H1 (cell line): Measurements from ENCODE around the gene FXR2. TPM values are rescaled to one million over a fixed set of nuclear protein-coding genes. Genes with fewer than 3 reads are reported as not detected.

ENCODE experiments used
- CTCF ChIA-PET: fragments of 300-600 bp; sonication (Branson Sonifier 250); formaldehyde crosslinking; loops from one replicate; lab custom pipeline; 2021; ENCODE audit not compliant: partially characterized antibody; lab: Charles Lee
- POLR2A ChIA-PET: fragments of 300-600 bp; sonication (Branson Sonifier 250); formaldehyde crosslinking; loops from one replicate; lab custom pipeline; 2021; ENCODE audit warnings: inconsistent platforms; ENCODE audit not compliant: partially characterized antibody; lab: Charles Lee
- DNase-seq, 2 experiments: peaks; one replicate each; pipeline versions ENCODE4 v3.0.0 to v3.0.0-alpha.2; 2010 to 2022; ENCODE audit warnings: low spot score in 2 of 2, low read depth in 1 of 2, mixed read lengths in 1 of 2
- FAIRE-seq: peaks from 2 replicates; lab custom pipeline; 2011; peaks lifted over from hg19 to GRCh38; lab: Jason Lieb, UNC
- H2AFZ ChIP-seq: 2 replicates; pipeline ENCODE4 v1.8.1; 2012; ENCODE audit warnings: low read length, inconsistent platforms
- H2AK5ac ChIP-seq: 2 replicates; pipeline ENCODE4 v1.6.1; 2013; ENCODE audit warnings: low read depth, low read length
- H2BK120ac ChIP-seq: replicated peaks from 2 replicates; pipeline ENCODE3; 2013; ENCODE audit warnings: low read depth, low read length, inconsistent platforms
- H2BK12ac ChIP-seq: 2 replicates; pipeline ENCODE4 v1.6.1; 2013; ENCODE audit warnings: low read depth, low read length
- H2BK15ac ChIP-seq: 2 replicates; pipeline ENCODE4 v1.6.1; 2013; ENCODE audit warnings: low read length
- H2BK20ac ChIP-seq: 2 replicates; pipeline ENCODE4 v1.6.1; 2013; ENCODE audit warnings: low read length
- H2BK5ac ChIP-seq: 2 replicates; pipeline ENCODE4 v1.6.1; 2013; ENCODE audit warnings: low read depth, low read length
- H3K14ac ChIP-seq: 2 replicates; pipeline ENCODE4 v1.6.1; 2013; ENCODE audit warnings: inconsistent platforms; ENCODE audit not compliant: insufficient read length
- H3K18ac ChIP-seq: 2 replicates; pipeline ENCODE4 v1.6.1; 2013; ENCODE audit warnings: low read length; ENCODE audit errors: extremely low read depth
- H3K23ac ChIP-seq: 2 replicates; pipeline ENCODE4 v1.6.1; 2013; ENCODE audit warnings: inconsistent platforms; ENCODE audit not compliant: insufficient read length
- H3K23me2 ChIP-seq: 2 replicates; pipeline ENCODE4 v1.6.1; 2013; ENCODE audit warnings: low read depth, low read length
- H3K27ac ChIP-seq: 2 replicates; pipeline ENCODE4 v1.6.1; 2011; ENCODE audit warnings: low read depth, low read length, inconsistent platforms
- H3K27me3 ChIP-seq, 4 experiments: replicated peaks in 1 of 4; 1 replicate in 1 of 4; 2 replicates in 3 of 4; pipeline versions ENCODE4 v1.6.1 to v1.8.1; 2011 to 2013; ENCODE audit warnings: low read length in 3 of 4, mild to moderate bottlenecking in 3 of 4, inconsistent platforms in 2 of 4, mixed read lengths in 2 of 4, moderate library complexity in 1 of 4; ENCODE audit not compliant: control insufficient read depth in 3 of 4, insufficient read depth in 3 of 4; ENCODE audit errors: extremely low read depth in 1 of 4
- H3K36me3 ChIP-seq, 4 experiments: 2 replicates each; pipeline versions ENCODE4 v1.6.1 to v1.8.1; 2011 to 2013; ENCODE audit warnings: mild to moderate bottlenecking in 4 of 4, low read length in 3 of 4, moderate library complexity in 2 of 4, control low read depth in 1 of 4, inconsistent platforms in 1 of 4; ENCODE audit not compliant: insufficient read depth in 4 of 4, control insufficient read depth in 2 of 4
- H3K4ac ChIP-seq: replicated peaks from 2 replicates; pipeline ENCODE3; 2013; ENCODE audit warnings: low read length, low read depth, mixed read lengths, inconsistent platforms; ENCODE audit not compliant: insufficient read length
- H3K4me1 ChIP-seq, 4 experiments: replicated peaks in 1 of 4; 1 replicate in 1 of 4; 2 replicates in 3 of 4; pipeline versions ENCODE4 v1.6.1 to v1.8.1; 2011 to 2013; ENCODE audit warnings: low read length in 3 of 4, inconsistent platforms in 2 of 4, mixed read lengths in 1 of 4; ENCODE audit not compliant: insufficient read depth in 4 of 4, control insufficient read depth in 3 of 4
- H3K4me2 ChIP-seq, 2 experiments: 2 replicates each; pipeline versions ENCODE4 v1.6.1 to v1.8.1; 2011 to 2013; ENCODE audit warnings: low read depth in 2 of 2, low read length in 2 of 2, control low read depth in 1 of 2, inconsistent platforms in 1 of 2, mild to moderate bottlenecking in 1 of 2; ENCODE audit not compliant: insufficient read depth in 1 of 2
- H3K4me3 ChIP-seq, 4 experiments: fragments of 200-600, 300-600 bp in 1 of 4; sonication (generic), shearing (Covaris generic), sonication (Bioruptor Twin) in 1 of 4; 2 replicates each; pipeline versions ENCODE4 v1.5.1 to v1.8.1; 2011 to 2016; ENCODE audit warnings: low read length in 4 of 4, low read depth in 3 of 4, control low read depth in 2 of 4, inconsistent platforms in 2 of 4, mild to moderate bottlenecking in 2 of 4, mixed read lengths in 1 of 4, moderate library complexity in 1 of 4; ENCODE audit not compliant: insufficient read depth in 2 of 4; ENCODE audit errors: extremely low read depth in 1 of 4
- H3K56ac ChIP-seq: replicated peaks from 2 replicates; pipeline ENCODE3; 2013; ENCODE audit warnings: low read depth, mild to moderate bottlenecking, mixed read lengths, low read length, inconsistent platforms; ENCODE audit not compliant: insufficient read length
- H3K79me1 ChIP-seq: 2 replicates; pipeline ENCODE4 v1.6.1; 2013; ENCODE audit warnings: low read depth, low read length, control low read depth
- H3K79me2 ChIP-seq, 2 experiments: 2 replicates each; pipeline versions ENCODE4 v1.6.1 to v1.8.1; 2012 to 2013; ENCODE audit warnings: low read length in 2 of 2, mild to moderate bottlenecking in 2 of 2, inconsistent platforms in 1 of 2; ENCODE audit not compliant: insufficient read depth in 2 of 2, control insufficient read depth in 1 of 2
- H3K9ac ChIP-seq, 4 experiments: replicated peaks in 1 of 4; 1 replicate in 1 of 4; 2 replicates in 3 of 4; pipeline versions ENCODE4 v1.6.1 to v1.8.1; 2011 to 2013; ENCODE audit warnings: low read depth in 3 of 4, low read length in 3 of 4, control low read depth in 2 of 4, mild to moderate bottlenecking in 2 of 4, moderate library complexity in 2 of 4, inconsistent platforms in 1 of 4; ENCODE audit errors: extremely low read depth in 1 of 4
- H3K9me3 ChIP-seq, 2 experiments: 2 replicates each; pipeline versions ENCODE4 v1.6.1 to v1.8.1; 2012 to 2013; ENCODE audit warnings: mild to moderate bottlenecking in 2 of 2, moderate library complexity in 2 of 2, control low read depth in 1 of 2, inconsistent platforms in 1 of 2, low read depth in 1 of 2, low read length in 1 of 2, mixed read lengths in 1 of 2; ENCODE audit not compliant: insufficient read depth in 2 of 2
- H4K20me1 ChIP-seq, 2 experiments: replicated peaks in 1 of 2; 2 replicates each; pipeline versions ENCODE3 to v1.8.1; 2011 to 2013; ENCODE audit warnings: inconsistent platforms in 2 of 2, low read length in 2 of 2, mild to moderate bottlenecking in 1 of 2; ENCODE audit not compliant: insufficient read depth in 2 of 2, control insufficient read depth in 1 of 2
- H4K5ac ChIP-seq: 2 replicates; pipeline ENCODE4 v1.6.1; 2013; ENCODE audit warnings: low read length, low read depth, mixed read lengths, inconsistent platforms; ENCODE audit not compliant: insufficient read length
- H4K8ac ChIP-seq: 2 replicates; pipeline ENCODE4 v1.8.0; 2013; ENCODE audit warnings: mild to moderate bottlenecking, moderate library complexity, low read length, inconsistent platforms; ENCODE audit not compliant: insufficient read depth; ENCODE audit errors: extremely low read depth
- H4K91ac ChIP-seq: replicated peaks from 2 replicates; pipeline ENCODE3; 2013; ENCODE audit warnings: low read length, mixed read lengths, inconsistent platforms; ENCODE audit not compliant: insufficient read length
- HDAC6 ChIP-seq: IDR thresholded peaks from one replicate; pipeline ENCODE4 v1.7.1; 2012; ENCODE audit warnings: low read depth, mild to moderate bottlenecking, inconsistent platforms, low read length, moderate library complexity
- PHF8 ChIP-seq: fragments of 200-600 bp; sonication (generic); conservative IDR thresholded peaks from 2 replicates; pipeline ENCODE4 v1.7.1; 2012; ENCODE audit warnings: low read depth, mild to moderate bottlenecking, inconsistent platforms, low read length, moderate library complexity
- RXRA ChIP-seq: IDR thresholded peaks from 2 replicates; pipeline ENCODE4 v1.6.1; 2011; ENCODE audit warnings: low read depth, mild to moderate bottlenecking, low read length, moderate library complexity; ENCODE audit not compliant: insufficient read depth
- SP1 ChIP-seq: IDR thresholded peaks from 2 replicates; pipeline ENCODE4 v1.6.1; 2011; ENCODE audit warnings: low read depth, low read length
- WGBS, 2 experiments: shearing (Covaris generic) in 1 of 2; methylation state at CpG; one replicate each; pipeline versions ENCODE4 v1.1.6 to v1.1.7; 2013 to 2015; ENCODE audit warnings: low lambda C conversion rate in 2 of 2, mixed read lengths in 2 of 2, inconsistent platforms in 1 of 2, low coverage in 1 of 2, missing lambda C conversion rate in 1 of 2; ENCODE audit not compliant: insufficient replicate concordance in 2 of 2, insufficient coverage in 1 of 2, insufficient read length in 1 of 2; ENCODE audit errors: extremely low coverage in 1 of 2, missing lambda C conversion rate in 1 of 2; 5-methylcytosine and 5-hydroxymethylcytosine counted together
- polyA plus RNA-seq, 7 experiments: library from polyadenylated mRNA; depleted of rRNA in 3 of 7; stranded (reverse) in 5 of 7; unstranded in 2 of 7; fragments of >200 nt in 5 of 7; fragments of 200-250 nt in 2 of 7; gene quantifications; 1 replicate in 5 of 7; 2 replicates in 1 of 7; 4 replicates in 1 of 7; pipeline versions ENCODE4 v1.2.1 to v1.2.3, GENCODE V29; 2011 to 2013; ENCODE audit warnings: missing spikeins in 2 of 7, mixed read lengths in 2 of 7
- total RNA-seq: library from RNA; stranded (reverse); fragmentation: NEBNext Ultra II Directional; extraction: Animal tissue kit (Norgen Biotek cat#: 25700); gene quantifications from 2 replicates; pipeline ENCODE4 v1.2.1, GENCODE V29; 2021

The FXR2 gene
- total and polyA plus RNA-seq, 2 of the 8 experiments (the other 6 are each of a cell fraction or from before 2014, with no cell fraction given): 26.2 to 44.0 TPM

DNA sequence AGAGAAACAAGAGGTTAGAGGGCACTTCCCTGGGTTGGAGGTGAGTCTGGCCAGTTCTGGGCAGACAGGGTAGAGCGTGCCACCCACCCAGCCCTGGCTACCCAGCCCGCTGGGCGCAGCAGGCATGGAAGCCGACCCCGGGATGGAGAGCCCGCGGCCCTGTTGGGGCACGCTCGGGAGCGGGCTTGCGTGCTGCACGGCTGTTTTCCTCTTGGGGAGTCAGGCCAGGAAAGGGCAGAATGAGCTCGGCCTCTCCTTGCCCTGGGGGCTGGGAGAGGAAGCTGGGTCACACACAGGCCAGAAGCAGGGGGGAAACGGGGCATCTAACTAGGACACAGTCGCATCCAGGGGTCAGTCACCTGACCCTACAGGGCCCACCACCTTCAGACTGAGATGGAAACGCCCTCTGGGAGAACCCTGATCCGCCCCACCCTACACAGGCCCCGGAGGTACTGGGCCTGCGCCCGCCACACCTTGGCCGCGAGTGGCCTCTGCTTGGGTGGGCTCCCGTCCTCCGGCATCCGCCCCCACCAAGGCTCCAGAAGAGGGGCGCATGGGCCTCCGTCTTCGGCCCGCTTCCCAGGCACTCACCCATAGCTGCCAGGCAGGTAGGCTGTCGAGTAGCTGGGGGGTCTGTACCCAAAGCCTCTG is 26.0 kb downstream of the FXR2 start:
- peak overlapping the region in 3 of 4 experiments; percentile 34 to 40 (median 40); a peak in 4 of 7 replicates for H3K9ac ChIP-seq
- no peak for FAIRE-seq
- POLR2A ChIA-PET: interaction anchor here (0.7 to 28.5 kb wide), 34 partner anchors 10 to 618 kb away, joined by 3 to 1144 read pairs (median 5); partner anchors contain the start of genes ATP1B2, CD68, DNAH2 and EFNB3
- H3K4me1 ChIP-seq: peaks cover 6 to 25% (median 18%) of the 10 kb centered on the region in 4 experiments
- H2BK20ac ChIP-seq: no peak overlapping the region
- peak overlapping the region; percentile 18 for H4K5ac ChIP-seq
- peak overlapping the region; percentile 59 to 73 (median 69) for H3K4me3 ChIP-seq
- no peak overlapping the region; the same call in 1 of the 2 replicates for H2AK5ac ChIP-seq
- no peaks in the 10 kb centered on the region for H3K9me3 ChIP-seq
- H2AFZ ChIP-seq: no peak overlapping the region
- peaks cover 0 to 2% of the 10 kb centered on the region in 2 experiments for H4K20me1 ChIP-seq
- no peak overlapping the region for H3K4ac ChIP-seq
- peak overlapping the region; percentile 60 for H3K18ac ChIP-seq
- no peak overlapping the region for H2BK12ac ChIP-seq
- H2BK15ac ChIP-seq: no peak overlapping the region; the same call in 1 of the 2 replicates
- no peak overlapping the region for H4K91ac ChIP-seq
- 59% methylated on average over 24 of the region's 30 CpGs; no CpG with 5 or more reads in 1 of the 2 experiments for WGBS, 2 experiments
- H4K8ac ChIP-seq: peak overlapping the region; percentile 54; the same call in 1 of the 2 replicates
- no peak overlapping the region for H2BK120ac ChIP-seq
- H3K4me2 ChIP-seq: peak overlapping the region; percentile 71 to 85
- no peak overlapping the region for H3K23ac ChIP-seq
- H3K79me2 ChIP-seq: no peaks in the 10 kb centered on the region
- no peaks in the 10 kb centered on the region; the same call in none of the 2 replicates for H3K79me1 ChIP-seq
- H3K36me3 ChIP-seq: peaks cover 9 to 33% (median 18%) of the 10 kb centered on the region in 4 experiments; a peak in 7 of 8 replicates
- H3K14ac ChIP-seq: no peak overlapping the region
- no peak for DNase-seq
- no peaks in the 10 kb centered on the region for H3K27me3 ChIP-seq
- H2BK5ac ChIP-seq: no peak overlapping the region
- no peak overlapping the region for H3K56ac ChIP-seq
- CTCF ChIA-PET: interaction anchor here (0.6 to 2.8 kb wide), 36 partner anchors 8 to 252 kb away, joined by 3 to 24 read pairs (median 4); partner anchors contain the start of genes ACAP1, CD68, FXR2 and PLSCR3
- H3K27ac ChIP-seq: no peak overlapping the region
- peaks cover 18% of the 10 kb centered on the region; the same call in 1 of the 2 replicates for H3K23me2 ChIP-seq
- TF ChIP-seq RXRA: no peak
- no peak for TF ChIP-seq SP1
- TF ChIP-seq PHF8: 0 out of 2 replicates have a peak, but pooled peaks have one; percentile 10
- TF ChIP-seq HDAC6: no peak
